ENCODE measurements around the gene ATP6V1B1. TPM values are rescaled to one million over a fixed set of nuclear protein-coding genes. Genes with fewer than 3 reads are reported as not detected.
"Not testable (repeated sequence)": the region's sequence is repeated elsewhere in the genome, so short reads cannot be mapped to it uniquely, and the experiment has no call there.

The ATP6V1B1 gene
- total RNA-seq, 1 donor from 2014 or later, result not detected

DNA sequence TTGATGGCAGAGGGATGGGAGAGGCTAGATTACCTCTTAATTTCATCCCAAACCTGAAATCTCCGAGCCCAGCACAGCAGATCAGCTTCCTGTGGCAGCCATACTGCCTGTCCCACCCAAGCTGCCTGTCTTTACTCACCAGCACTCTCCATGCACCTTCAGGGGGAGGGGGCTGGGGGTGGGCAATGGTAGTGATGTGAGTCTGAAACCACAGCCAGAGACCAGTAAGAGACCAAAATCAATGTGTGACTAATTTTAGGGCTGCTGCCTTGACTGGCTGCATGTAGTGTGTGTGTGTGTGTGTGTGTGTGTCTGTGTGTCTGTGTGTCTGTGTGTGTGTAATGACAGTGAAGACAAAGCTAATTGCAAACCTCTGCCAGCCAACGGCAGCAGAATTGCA lies 70.6 kb downstream of the ATP6V1B1 start:
- H3K27me3 ChIP-seq (ENCODE audit: low read depth), result peaks cover 27% of the 10 kb centered on the region
- intact Hi-C loops (cut with micrococcal nuclease), result no loop called here
- H3K4me3 ChIP-seq, result no peak overlapping the region
- TF ChIP-seq, protein P1, sequence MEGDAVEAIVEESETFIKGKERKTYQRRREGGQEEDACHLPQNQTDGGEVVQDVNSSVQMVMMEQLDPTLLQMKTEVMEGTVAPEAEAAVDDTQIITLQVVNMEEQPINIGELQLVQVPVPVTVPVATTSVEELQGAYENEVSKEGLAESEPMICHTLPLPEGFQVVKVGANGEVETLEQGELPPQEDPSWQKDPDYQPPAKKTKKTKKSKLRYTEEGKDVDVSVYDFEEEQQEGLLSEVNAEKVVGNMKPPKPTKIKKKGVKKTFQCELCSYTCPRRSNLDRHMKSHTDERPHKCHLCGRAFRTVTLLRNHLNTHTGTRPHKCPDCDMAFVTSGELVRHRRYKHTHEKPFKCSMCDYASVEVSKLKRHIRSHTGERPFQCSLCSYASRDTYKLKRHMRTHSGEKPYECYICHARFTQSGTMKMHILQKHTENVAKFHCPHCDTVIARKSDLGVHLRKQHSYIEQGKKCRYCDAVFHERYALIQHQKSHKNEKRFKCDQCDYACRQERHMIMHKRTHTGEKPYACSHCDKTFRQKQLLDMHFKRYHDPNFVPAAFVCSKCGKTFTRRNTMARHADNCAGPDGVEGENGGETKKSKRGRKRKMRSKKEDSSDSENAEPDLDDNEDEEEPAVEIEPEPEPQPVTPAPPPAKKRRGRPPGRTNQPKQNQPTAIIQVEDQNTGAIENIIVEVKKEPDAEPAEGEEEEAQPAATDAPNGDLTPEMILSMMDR (IDR thresholded peaks at IDR 0.05; ENCODE audit: borderline replicate concordance), result no peak
- no peak overlapping the region for H3K27ac ChIP-seq (replicated peaks)
- H3K36me3 ChIP-seq, result no peaks in the 10 kb centered on the region
- no peak for DNase-seq
- H3K4me1 ChIP-seq, result no peaks in the 10 kb centered on the region
- no peaks in the 10 kb centered on the region for H3K9me3 ChIP-seq (replicated peaks)

DNA sequence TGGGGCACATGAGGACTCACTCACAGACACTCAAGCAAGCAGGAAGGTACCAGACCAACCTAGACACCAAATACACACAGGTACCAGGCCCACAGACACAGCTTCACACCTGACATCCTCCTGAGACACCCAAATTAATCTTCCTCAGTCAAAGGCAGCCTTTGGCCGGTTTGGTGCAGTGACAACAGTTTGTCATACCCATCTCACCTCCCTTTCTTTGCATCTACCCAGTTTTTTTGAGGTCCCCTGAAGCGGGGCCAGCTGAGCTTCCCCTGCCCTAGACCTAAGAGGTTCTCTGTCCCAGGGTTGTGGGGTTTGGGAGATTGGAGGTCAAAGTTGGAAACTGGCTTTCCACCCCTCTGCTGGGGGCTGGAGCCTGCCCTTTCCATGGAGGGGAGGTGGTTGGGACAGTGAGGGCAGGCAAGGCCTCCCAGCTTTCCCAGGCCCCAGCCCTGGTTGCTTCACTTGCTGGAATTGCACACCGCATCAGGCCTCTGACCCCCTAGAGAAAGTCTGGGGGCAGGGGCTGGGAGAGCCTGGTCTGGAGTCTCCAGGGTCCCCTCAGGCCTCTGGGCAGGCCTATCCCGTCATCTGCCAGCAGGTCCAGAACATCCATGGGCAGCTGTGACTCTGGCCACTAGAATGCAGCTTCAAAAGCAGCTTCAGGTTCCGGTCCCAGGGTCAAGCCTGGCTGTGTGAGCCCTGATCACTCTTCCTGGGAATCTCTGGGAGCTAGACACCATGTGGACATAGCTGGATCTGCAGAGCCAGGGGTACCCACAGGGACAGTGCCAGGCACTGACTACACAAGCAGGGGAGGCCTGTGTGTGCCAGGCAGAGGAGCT lies 71.5 kb downstream of the ATP6V1B1 start:
- Histone ChIP-seq H3K9me3 (replicated peaks) (no peaks in the 10 kb centered on the region), H3K27ac (replicated peaks) (no peak overlapping the region), H3K36me3 (no peaks in the 10 kb centered on the region), H3K4me1 (no peaks in the 10 kb centered on the region), H3K27me3 (ENCODE audit: low read depth) (peaks cover 35% of the 10 kb centered on the region), H3K4me3 (no peak overlapping the region)
- intact Hi-C loops (cut with micrococcal nuclease), result no loop called here
- no peak for DNase-seq
- TF ChIP-seq, protein P1 (IDR thresholded peaks at IDR 0.05; ENCODE audit: borderline replicate concordance), result no peak

- Histone ChIP-seq H3K4me3 (no peak overlapping the region), H3K36me3 (no peaks in the 10 kb centered on the region), H3K9me3 (replicated peaks) (no peaks in the 10 kb centered on the region), H3K27ac (replicated peaks) (no peak overlapping the region), H3K4me1 (no peaks in the 10 kb centered on the region), H3K27me3 (ENCODE audit: low read depth) (peaks cover 45% of the 10 kb centered on the region)
- no peak for DNase-seq
- intact Hi-C loops (cut with micrococcal nuclease), result no loop called here
- TF ChIP-seq, protein P1 (IDR thresholded peaks at IDR 0.05; ENCODE audit: borderline replicate concordance), result no peak
Observed at GRCh38 chr2:71008342-71008741, 72.6 kb downstream of the ATP6V1B1 start.

DNA sequence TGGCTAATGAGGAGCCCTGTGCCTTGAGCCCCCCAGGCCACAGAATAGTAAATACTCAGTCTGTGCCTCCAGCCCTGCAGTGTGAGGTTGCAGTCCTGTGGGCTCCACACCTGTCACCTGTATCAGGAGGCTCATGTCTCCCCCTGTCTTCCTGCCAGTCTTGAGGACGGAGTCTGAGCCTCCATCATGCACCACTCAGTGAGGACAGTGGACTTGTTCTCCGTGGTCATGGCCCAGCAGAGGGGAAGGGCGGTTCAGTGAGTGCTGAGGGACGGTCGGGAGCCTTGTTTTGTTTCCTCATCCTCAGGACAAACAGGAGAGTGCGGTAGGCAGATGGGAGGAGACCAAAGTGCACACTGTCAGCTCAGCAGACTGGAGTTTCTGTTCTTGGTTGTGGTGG lies 76.1 kb downstream of the ATP6V1B1 start:
- peaks cover 54% of the 10 kb centered on the region for H3K27me3 ChIP-seq (ENCODE audit: low read depth)
- H3K9me3 ChIP-seq (replicated peaks); H3K27ac ChIP-seq (replicated peaks); DNase-seq; H3K4me1 ChIP-seq; H3K4me3 ChIP-seq; intact Hi-C loops (cut with micrococcal nuclease); H3K36me3 ChIP-seq: not testable (repeated sequence)

Other genes with a start within 250 kb of the ATP6V1B1 start
- gene ADD2, start 167.7 kb upstream of the ATP6V1B1 start, total RNA-seq, result 2.7 TPM
- not detected for gene FIGLA, start 145.3 kb upstream of the ATP6V1B1 start, total RNA-seq
- gene CLEC4F, start 115.3 kb upstream of the ATP6V1B1 start, total RNA-seq, result not detected
- gene CD207, start 100.1 kb upstream of the ATP6V1B1 start, total RNA-seq, result not detected
- gene VAX2, start 35.3 kb upstream of the ATP6V1B1 start, total RNA-seq, result 0.36 TPM
- gene ANKRD53, start 42.7 kb downstream of the ATP6V1B1 start, total RNA-seq, result 0.33 TPM
- 50.7 TPM for gene TEX261, start 59.0 kb downstream of the ATP6V1B1 start, total RNA-seq
- 46.7 TPM for gene NAGK, start 132.7 kb downstream of the ATP6V1B1 start, total RNA-seq
- 39.7 TPM for gene MCEE, start 194.3 kb downstream of the ATP6V1B1 start, total RNA-seq
- gene MPHOSPH10, start 194.7 kb downstream of the ATP6V1B1 start, total RNA-seq, result 20.7 TPM